NOMO-1 treated with dmso at 0.1 percent for 144 hours (cell line): ENCODE results near the gene CRIP2.

Source experiments
- DNase-seq: peaks from one replicate; lab custom pipeline; 2025; ENCODE audit not compliant: unreplicated experiment; lab: John Stamatoyannopoulos, UW

CRIP2 gene

DNA sequence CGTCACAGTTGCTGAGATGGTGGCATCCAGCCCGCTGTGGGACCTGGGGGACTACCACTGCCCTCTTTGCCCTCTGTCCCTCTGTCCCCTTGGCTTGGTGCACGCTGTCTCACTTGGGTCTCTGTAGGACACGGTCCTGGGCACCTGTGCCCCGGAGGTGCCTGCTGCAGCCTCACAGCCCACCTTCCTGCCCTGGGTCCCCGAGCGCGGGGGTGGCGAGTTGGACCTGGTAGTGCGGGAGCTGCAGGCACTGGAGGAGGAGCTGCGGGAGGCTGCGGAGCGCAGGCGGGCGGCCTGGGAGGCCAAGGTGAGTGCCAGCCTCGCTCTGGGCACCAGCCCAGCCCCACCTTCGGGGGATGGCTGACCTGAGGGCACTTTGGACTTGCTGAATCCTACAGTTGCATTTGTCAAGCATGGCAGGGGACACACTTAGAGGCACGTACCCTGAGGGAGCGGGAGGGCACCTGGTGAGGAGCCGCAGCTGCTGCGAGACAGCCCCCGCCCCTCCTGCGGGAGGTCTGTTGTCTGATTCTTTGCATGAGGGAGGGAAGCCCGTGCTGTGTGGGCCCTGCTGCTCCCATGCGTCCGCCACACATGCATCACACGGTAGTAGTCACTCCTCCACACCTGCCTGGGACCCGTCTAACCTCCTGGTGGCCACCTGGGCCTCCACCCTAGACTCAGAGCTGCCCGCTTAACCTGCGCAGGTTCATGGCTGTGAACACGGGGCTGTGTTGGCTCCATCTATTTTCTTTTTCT, 23.2 kb downstream of the CRIP2 start:
- no peak for DNase-seq

GRCh38 chr14:105498430-105499255, 24.0 kb downstream of the CRIP2 start:
- no peak for DNase-seq

DNA sequence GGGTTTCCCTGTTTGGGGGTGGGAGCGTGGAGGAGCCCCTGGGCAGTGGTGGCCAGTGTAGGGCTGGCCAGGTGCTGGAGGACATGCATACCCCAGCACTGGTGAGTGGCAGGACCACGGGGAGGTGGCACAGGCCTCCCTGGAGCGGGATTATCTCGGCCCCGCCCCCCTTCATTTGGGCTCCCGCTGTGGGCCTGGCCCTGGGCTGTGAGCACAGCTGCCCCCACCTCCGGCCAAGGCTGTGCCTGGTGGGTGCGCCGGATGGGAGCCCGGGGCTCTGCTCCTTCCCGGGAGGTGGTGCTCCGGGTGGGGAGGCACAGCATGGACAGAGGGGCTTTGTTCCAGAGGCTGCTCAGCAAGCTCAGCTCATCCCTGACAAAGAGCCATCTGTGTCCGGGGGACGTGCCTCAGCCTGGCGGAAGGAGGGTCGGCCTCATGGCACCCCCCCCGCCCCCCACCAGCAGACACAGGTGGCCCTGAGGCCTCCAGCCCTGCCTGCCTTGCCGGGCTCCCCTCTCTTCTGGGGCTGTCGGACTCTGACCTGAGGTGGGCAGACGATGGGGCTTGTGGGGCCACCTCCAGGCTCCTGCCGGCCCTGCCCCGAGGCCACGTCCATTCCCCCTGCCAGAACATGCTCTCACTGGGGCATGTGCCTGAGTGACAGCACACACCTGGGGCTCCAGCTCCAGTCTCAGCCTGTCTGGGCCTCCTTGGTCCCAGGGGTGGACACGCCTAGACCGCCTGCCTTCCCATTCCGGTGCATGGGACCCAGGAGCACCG, 24.8 kb downstream of the CRIP2 start:
- no peak for DNase-seq

DNA sequence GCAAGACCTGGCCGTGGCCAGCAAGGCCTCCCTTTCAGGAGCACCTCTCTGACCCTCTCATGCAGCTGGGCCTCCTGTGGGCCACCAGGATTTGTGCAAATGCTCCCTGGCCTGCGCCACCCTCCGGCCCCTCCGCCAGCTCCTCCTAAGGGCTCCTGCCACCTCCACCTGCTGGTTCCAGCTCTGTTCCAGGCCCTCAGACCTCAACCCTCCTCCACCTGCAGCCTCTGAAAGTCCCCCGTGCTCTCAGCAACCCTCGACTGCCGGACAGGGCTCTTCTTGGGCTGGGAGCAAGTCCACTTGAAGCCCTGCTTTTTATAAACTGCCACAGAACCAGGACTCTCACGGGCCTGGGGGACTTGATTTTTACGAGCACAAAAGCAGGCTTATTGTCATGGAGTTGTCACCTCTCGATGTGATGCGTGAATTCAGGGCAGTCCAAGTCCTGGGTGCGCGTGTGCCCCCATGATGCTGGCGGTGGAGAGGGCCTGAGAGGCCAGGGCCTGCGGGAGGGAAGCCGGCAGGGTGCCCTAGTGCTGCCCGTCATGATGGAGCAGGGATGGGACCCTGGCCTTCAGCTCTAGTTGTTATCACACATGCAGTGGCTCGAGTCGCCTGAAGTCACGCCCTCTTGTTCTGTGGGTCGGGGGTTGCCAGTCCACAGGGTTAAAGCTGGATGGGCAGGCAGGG, 25.6 kb downstream of the CRIP2 start:
- DNase-seq, result no peak

GRCh38 chr14:105500726-105501101, 26.1 kb downstream of the CRIP2 start:
- DNase-seq, result no peak

- no peak for DNase-seq
Measured at GRCh38 chr14:105501504-105502291, 27.1 kb downstream of the CRIP2 start.

DNA sequence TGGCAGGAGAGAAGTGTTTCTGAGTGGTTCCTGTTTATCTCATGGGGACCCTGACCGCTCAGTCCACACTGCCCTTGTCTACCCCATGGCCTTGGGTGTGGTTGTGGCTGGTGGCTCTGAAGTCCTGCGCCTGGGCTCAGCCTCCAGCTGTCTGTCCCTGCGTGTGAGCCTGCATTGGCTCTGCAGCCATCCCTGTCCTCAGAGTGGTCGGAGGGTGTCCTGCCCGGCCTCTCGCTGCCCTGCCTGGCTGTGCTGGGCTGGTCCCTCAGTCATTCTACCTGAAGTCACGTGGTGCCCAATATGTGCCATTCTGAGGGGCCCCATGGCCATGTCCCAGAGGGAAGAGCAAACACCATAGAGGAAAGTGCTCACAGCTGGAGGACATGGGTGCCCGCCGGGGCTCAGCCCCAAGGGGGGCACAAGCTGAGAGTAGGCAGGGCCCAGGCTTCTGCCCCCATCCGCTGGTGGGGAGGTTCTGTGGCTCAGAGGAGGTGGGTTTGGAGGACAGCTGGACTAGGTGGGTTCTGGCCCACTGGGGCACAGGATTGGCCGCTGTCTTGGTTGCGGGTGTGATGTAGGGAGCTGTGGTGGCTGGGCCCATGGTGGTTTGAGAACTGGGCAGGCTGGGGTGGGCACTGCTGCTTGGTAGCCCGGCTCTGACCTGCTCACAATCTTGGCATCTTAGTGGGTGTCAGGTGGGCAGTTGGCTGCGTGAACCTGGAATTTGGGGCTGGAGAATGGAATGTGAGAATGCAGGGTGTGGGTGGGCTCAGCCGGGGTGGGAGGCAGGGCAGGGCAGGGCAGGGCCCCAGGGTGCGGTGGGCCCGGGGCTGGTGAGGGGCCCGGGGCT, 28.1 kb downstream of the CRIP2 start:
- no peak for DNase-seq

DNA sequence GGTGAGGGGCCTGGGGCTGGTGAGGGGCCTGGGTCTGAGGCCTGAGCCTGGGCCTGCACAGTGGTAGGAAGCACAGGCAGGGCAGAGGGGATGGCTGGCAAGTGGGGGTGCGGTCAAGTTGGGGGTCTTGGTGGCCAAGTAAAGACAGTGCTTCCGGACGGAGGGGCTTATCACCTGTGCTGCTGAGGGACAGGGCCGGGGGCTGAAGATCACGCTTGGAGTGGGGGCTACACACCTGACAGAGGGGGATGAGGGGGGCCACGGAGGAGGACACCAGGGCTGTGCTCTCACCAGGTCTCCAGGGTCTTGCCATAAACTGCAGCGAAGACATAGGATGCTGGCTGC, 28.6 kb downstream of the CRIP2 start:
- DNase-seq, result no peak

- no peak for DNase-seq
Measured at GRCh38 chr14:105503935-105504692, 29.5 kb downstream of the CRIP2 start.

- no peak for DNase-seq
Measured at GRCh38 chr14:105505101-105505500, 30.5 kb downstream of the CRIP2 start.

DNA sequence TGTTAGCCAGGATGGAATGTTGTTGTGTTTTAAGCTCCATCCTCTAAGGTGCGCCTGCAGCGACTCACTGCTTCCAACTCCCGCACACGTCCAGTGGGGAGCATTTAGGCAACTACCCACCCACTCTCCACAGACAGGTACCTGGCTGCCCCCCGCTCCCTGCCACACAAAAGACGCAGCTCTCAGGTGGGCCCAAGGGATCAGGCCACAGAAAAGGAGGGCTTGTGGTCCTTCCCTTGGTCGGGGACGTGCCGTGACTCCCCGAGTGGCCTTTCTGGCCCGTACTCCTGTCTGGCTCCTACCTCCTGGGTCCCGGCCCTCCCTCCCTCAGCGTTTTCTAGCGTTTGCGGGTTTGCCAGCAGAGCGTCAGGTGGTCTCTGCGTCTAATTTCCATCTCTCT, 32.6 kb downstream of the CRIP2 start:
- no peak for DNase-seq

DNA sequence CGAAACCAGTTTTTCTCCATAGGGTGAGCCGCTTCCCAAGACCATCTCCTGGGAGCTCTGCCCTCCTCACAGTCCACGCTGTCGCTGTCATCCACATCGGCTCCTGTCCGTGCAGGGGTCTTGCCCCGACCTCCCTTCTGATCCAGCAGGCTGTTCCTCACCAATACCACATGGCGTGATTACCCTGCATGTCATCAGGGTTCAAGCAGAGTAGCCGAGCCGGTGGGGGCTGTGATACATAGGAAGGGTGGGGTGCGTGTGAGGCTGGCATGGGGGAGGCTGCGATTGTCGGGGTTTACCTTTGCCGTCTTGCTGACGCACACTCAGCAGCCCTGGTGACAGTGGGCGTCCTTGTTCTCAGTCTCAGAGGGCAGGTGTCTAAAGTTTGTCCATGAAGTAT, 33.4 kb downstream of the CRIP2 start:
- no peak for DNase-seq

- DNase-seq, result no peak
Measured at GRCh38 chr14:105508601-105509000, 34.0 kb downstream of the CRIP2 start.

DNA sequence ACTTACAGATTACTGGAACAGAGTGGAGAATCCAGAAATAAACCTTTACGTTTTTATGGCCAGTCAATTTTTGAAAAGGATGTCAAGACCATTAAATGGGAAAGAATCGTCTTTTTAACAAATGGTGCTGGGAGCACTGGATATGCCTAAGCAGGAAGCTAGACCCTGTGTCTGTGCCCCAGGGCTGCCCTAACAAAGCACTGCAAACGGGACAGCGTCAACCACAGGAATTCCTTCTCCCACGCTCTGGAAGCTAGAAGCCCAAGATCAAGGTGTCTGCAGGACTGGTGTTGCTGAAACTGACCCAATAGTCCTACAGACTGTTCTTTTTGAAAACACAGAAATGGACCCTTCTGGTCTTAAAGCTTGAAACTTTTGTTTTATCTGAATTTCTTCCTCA, 42.5 kb downstream of the CRIP2 start:
- DNase-seq, result no peak

DNA sequence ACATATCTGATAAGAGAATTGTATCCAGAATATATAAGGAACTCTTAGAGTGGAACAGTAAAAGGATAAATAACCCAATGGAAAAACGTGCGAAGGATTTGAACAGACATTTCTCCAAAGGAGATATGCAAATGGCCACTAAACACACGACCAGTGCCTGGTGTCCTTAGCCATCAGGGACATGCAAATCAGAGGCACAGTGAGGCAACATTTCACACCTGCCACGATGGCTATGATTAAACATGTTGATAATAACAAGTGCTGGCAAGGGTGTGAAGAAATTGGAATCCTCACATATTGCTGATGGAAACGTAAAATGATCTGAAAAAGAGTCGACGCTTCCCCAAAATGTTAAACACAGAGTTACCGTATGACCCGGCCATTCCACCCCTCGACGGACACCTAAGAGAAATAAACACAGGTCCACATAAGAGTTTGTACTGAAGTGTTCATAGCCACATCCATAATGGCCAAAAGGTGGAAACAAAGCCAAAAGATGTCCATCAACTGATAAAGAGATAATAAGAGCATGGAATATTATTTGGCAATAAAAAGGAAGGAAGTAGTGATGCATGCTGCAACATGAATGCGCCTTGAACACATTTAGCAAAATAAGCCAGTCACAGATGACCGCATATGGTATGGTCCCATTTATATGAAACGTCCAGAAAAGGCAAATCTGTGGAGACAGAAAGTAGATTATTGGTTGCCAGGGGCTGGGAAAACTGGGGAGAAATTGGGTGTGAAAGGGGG, 45.5 kb downstream of the CRIP2 start:
- DNase-seq, result no peak

DNA sequence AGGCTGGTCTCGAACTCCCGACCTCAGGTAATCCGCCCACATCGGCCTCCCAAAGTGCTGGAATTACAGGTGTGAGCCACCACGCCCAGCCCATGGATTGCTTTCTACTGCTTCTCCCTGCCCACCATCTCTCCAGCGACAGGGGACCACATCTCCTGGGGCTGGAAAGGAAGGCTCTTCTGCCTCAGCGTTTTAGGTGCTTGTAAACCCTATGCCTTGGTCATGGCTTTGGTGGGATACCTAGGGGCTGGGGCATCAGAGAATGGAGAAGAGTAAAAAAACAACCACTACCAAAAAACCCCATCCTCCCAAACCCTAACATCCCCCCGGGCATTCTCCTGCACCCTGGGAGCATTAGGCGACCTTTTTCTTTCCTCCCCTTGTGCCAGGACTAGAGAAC, 50.7 kb downstream of the CRIP2 start:
- DNase-seq, result no peak

DNA sequence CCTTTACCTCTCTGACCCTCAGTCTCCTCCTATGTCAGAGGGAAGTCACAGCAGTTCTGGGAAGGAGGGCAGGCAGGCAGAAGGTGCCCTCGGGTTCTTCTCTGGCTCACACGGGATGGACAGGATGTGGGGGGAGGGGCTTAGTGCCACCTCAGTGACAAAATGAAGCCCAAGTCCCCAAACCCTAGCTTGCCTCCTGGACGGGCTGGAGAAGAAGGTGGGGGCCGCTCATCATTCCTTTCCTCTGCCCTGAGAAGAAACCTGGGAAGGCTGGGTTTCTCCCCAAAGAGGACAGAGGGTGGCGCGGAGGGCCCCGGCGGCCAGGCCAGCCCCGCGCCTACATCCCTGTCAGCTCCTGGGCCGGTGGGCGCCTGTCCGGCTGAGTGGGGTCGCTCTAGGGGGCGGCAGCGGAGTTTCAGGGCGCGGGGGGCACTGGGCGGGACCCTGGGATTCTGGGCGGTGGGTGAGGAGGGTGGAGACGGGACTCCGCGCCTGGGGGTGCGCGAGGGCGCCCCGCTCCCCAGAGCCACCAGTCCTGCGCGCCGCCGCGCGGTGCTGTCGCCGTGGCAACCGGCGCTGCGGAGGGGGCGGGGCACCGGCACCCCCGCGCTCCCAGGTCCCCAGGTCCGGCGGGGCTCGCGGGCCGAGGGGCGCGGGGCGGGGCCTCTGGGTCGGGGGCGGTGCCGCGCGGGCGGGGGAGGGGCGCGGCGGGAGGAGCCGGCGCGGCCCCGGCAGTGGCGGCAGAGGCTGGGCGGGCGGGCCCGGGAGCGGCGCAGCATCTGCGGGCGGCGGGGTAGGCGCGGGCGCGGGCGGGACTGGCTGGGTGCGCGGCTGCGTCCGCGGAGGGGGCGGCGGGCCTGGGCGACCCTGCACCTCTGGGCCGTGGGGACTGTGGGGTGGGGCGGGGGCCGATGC, 51.5 kb downstream of the CRIP2 start, which contains the start of gene TMEM121:
TMEM121 (plus strand) TSS at position 723 of the 915 bp plus-strand sequence. CDS start 2,252 bp downstream, outside the sequence.
- DNase-seq, result no peak
